ENCODE measurements around the gene PEX12.

- TF ChIP-seq GLIS3 (CRISPR knock-in tag; IDR thresholded peaks at IDR 0.05) (no peak), ISL1 (CRISPR knock-in tag; IDR thresholded peaks at IDR 0.05) (no peak), RARB (CRISPR knock-in tag; IDR thresholded peaks at IDR 0.05) (no peak), PATZ1 (CRISPR knock-in tag; IDR thresholded peaks at IDR 0.05; ENCODE audit: borderline replicate concordance) (no peak), CSDC2 (CRISPR knock-in tag; IDR thresholded peaks at IDR 0.05) (no peak), ARNTL (CRISPR knock-in tag; IDR thresholded peaks at IDR 0.05; ENCODE audit: borderline replicate concordance, low read depth) (no peak), PPARA (CRISPR knock-in tag; IDR thresholded peaks at IDR 0.05; ENCODE audit: borderline replicate concordance) (no peak), ZFP3 (CRISPR knock-in tag; IDR thresholded peaks at IDR 0.05) (no peak), BACH2 (CRISPR knock-in tag; IDR thresholded peaks at IDR 0.05; ENCODE audit: borderline replicate concordance) (no peak), ZNF8 (CRISPR knock-in tag; IDR thresholded peaks at IDR 0.05) (no peak), ZNF70 (CRISPR knock-in tag; IDR thresholded peaks at IDR 0.05) (no peak), ESRRG (CRISPR knock-in tag; IDR thresholded peaks at IDR 0.05) (no peak)
Measured at GRCh38 chr17:35605678-35606077, 27.3 kb upstream of the PEX12 start.

All from SK-N-SH treated with all-trans-retinoic acid at 6 μM for 48 hours (cell line).